ENCODE results near the gene NAPA.
"Not testable (repeated sequence)": the region's sequence is repeated elsewhere in the genome, so short reads cannot be mapped to it uniquely, and the experiment has no call there.

Gene NAPA

DNA sequence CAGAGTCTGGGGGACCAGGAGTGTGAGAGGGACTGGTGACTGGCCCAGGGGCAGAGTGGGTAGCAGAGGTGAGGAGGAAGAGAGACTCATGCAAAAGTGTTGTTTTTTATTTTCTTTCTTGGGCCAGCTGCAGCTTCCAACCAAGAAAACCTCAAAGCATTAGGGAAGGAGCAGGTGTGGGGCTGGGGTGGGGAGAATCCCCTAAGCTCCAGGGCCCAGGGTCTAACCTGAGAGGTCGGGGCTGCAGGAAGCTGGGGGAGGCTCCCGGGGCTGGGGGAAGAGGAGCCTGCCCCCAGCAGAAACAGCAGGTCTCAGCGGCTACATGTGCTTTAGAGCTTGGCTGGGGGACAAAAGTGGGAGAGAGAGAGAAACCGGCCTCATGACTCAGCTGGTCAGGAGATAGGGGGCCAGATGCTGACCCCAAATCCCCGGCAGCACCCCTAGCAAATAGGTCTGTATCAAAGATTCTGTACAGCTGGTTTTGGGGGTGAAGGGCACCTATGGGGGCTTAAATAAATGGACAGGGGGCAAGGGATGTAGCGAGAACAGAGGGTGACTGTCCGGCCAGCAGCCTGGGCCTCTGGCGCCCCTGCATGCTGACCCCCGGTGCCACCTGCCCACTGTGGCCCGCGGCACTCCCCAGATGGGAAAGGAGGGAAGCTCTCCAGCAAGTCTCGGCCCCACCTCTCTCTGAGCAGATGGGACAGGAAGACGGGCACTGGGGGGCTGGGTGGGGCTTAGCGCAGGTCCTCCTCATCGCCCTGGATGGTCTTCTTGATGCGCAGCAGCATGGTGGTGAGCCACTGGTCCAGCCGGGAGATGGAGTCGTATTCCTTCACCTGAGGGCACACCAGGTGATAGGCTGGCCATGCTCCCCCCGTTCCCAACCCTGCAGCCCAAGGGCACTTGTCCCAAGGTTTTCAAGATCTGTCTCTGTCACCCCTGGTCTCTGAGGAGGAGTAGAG lies 27.0 kb downstream of the NAPA start:
- in situ Hi-C loops (cut with MboI; ENCODE audit: low sequenced_read_pairs) = no loop called here

DNA sequence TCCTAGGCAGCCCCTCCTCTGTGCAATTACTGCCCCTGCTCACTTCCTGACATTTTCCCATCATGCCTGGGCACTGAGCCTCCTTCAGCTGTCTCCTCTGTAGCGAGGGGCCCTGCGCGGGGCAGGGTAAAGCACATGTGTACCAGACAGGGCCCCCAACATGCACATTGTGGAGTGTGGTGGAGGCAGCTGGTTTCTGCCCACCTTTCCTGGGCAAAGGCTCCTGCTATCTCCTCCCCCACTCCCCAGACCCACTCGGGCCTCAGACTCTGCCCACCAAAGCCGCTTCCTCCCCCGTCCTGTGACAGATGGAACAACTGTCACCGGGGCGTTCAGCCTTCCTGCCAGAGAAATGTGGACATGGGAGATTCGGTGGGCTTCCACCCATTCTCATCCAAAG lies 28.0 kb downstream of the NAPA start:
- in situ Hi-C loops (cut with MboI; ENCODE audit: low sequenced_read_pairs) = no loop called here

GRCh38 chr19:47486220-47486619 lies 28.6 kb downstream of the NAPA start:
- in situ Hi-C loops (cut with MboI; ENCODE audit: low sequenced_read_pairs) = not testable (repeated sequence)

DNA sequence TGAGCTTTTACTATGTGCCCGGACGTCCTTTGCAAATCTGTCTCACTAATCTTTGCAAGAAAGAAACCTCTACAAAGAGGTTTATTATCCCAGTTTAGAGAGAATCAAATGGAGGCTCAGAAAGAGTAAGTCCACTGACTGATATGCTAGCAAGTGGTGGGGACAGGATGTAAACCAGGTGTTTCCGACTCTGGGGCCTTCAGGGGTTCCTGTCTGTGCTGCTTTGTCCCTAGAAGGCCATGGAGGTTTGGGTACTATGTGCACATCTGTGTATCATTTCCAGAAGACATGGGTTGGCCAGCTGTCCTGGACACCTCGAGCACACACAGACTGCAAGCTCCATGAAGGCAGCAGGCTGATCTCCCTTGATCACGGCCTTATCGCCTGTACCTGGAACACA lies 29.7 kb downstream of the NAPA start:
- in situ Hi-C loops (cut with MboI; ENCODE audit: low sequenced_read_pairs) = no loop called here

- in situ Hi-C loops (cut with MboI; ENCODE audit: low sequenced_read_pairs) = no loop called here
These were observed 30.8 kb downstream of the NAPA start, which contains the start of gene KPTN for GRCh38 chr19:47483800-47484690. KPTN (minus strand) TSS chr19:47484219; CDS start chr19:47484160, 59 bp downstream.

- in situ Hi-C loops (cut with MboI; ENCODE audit: low sequenced_read_pairs) = no loop called here
These were observed 31.7 kb downstream of the NAPA start for GRCh38 chr19:47483200-47483599.

- in situ Hi-C loops (cut with MboI; ENCODE audit: low sequenced_read_pairs) = no loop called here
These were observed 33.3 kb downstream of the NAPA start for GRCh38 chr19:47481460-47482052.

DNA sequence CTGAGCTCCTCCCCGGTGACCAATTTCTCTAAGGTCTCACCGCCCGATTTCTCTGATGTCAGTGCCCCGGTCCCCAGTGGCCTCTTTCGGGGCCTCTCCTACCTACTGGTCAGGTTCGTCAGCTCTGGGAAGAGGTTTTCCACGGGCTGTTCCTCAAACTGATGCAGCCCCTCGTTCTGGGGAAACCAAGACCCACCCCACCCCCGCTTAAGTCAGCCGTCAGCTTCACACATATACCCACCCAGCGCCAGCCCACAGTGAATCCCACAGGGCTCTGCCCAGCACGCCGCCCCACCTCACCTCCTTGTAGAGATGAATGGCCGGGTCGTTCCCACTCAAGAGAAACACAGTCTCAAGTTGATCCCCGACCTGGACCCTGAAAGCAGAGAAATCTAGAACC lies 34.2 kb downstream of the NAPA start:
- in situ Hi-C loops (cut with MboI; ENCODE audit: low sequenced_read_pairs) = no loop called here

DNA sequence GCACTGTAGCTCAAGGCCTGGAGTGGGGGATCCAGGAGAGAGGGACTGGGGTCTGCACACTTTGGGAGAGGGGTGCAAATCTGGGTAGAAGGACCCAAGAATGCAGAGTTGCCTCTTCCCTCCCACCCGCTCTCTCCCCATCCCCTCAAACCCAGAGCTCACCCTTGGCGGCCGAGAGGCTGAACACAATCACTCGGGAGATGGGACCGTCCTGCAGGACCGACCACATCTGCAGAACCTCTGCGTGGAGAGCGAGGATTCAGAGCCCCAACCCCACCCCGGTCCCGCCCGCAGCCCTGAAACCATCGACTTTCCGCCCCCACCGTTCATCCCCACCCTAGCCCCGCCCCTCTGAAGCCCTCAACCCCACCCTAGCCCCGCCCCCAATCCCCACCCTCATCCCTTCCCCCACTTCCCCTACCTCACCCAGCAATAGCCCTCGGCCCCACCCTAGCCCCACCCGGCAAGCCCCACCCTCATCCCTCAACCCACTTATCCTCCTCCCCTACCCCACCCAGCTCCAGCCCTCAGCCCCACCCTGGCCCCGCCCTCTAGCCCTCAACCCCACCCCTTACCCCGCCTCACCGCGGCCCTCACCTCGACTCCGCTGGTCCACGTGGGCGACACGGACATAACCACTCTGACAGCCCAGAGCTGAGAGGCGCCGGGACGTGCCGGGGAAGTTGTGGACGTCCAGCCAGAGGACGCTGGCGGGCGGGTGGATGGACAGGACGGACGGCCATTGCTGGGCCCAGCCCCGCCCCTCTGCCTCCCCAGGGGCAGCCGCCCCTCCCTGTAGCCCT lies 35.0 kb downstream of the NAPA start:
- in situ Hi-C loops (cut with MboI; ENCODE audit: low sequenced_read_pairs) = no loop called here

GRCh38 chr19:47476438-47476972 lies 38.4 kb downstream of the NAPA start:
- in situ Hi-C loops (cut with MboI; ENCODE audit: low sequenced_read_pairs) = no loop called here

DNA sequence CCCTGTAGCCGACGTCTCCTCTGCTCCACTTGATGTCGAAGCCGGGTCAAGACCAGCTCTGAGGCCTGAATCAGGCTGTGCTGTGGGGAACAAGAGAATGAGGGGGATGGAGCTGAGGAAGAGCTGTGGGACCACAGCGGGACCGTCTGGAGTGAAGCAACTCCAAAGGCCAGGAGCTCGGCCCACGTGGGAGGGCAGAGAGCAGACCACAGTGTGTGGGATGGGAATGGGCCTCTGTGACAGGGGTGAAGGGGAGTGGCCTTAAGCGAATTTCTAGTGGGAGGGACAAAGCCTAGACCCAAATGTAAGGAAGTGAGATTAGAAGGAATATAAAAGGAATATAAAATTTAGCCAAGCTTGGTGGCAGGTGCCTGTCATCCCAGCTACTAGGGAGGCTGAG lies 39.4 kb downstream of the NAPA start:
- in situ Hi-C loops (cut with MboI; ENCODE audit: low sequenced_read_pairs) = no loop called here

GRCh38 chr19:47473336-47473735 lies 41.5 kb downstream of the NAPA start:
- in situ Hi-C loops (cut with MboI; ENCODE audit: low sequenced_read_pairs) = no loop called here

DNA sequence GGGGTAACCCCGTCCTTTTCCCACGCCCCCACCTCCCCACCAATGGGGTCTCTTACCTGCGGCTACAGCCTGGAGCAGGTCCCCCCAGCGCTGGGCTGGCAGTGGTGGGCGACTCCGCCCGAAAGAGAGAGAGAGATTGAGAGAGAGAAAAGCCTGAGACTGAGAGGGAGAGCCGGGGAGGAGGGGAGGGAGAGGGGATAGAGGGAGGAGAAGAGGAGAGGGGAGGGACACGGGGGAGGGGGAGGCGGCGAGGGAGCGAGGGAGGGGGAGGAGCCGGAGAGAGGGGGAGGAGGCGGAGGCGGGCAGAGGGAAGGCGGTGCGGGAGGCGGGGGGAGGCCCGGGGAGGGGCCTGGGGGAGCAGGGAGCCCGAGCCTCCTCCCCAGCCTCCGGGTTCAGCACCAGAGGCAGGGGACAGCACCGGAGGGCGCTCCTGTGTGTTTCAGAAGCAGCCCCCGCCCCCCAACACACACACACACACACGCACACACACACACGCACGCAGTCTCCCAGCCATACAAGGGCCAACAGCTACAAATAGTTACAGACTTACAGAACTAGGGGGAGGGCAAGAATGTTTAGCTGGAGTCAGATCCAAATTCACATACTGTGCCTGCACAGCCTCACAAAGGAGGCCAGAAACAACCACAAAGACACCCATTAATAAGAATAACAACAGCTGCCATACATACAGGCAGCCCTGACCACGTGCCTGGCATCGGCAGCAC lies 43.0 kb downstream of the NAPA start, which contains the start of gene SLC8A2:
Gene SLC8A2, minus strand, starts transcription at position 161 of the 725 bp plus-strand sequence. CDS start 5,490 bp downstream, outside the sequence.
- in situ Hi-C loops (cut with MboI; ENCODE audit: low sequenced_read_pairs) = no loop called here

DNA sequence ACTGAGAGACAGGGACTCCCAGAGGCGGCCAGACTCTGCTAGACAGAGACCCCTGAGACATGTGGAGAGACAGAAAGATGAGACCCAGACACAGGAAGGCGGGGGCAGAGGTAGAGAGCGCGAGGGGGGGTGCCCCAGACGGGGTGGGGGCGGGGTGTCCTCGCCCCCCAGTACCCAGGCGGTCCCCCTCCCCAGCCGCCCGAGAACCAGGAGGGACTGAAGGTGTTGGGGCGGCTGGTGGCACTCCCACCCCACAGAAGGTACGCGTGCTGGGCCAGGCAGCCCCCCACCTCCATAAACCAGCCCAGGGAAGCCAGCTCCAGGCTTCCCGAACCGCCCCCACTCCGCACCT lies 43.5 kb downstream of the NAPA start:
- in situ Hi-C loops (cut with MboI; ENCODE audit: low sequenced_read_pairs) = no loop called here

GRCh38 chr19:47470447-47471195 lies 44.2 kb downstream of the NAPA start:
- in situ Hi-C loops (cut with MboI; ENCODE audit: low sequenced_read_pairs) = no loop called here

DNA sequence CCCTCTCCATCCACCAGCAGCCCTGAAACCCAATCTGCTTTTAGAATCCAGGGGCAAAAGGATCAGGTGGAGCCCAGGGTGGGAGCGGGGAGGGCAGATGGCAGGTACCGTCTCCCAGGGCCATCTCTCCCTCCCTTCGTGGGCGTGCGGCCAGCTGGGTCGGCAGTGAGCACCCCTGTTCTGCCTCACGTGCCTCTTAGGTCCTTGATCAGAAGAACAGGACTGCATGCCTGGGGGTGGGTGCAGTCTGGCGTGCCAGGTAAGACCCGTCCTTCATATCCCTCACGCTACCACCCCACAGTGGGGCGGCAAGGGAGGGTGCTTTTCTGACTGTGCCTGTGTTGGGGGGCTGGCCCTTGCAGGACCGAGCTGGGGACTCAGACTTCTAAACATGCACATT lies 45.1 kb downstream of the NAPA start:
- in situ Hi-C loops (cut with MboI; ENCODE audit: low sequenced_read_pairs) = no loop called here

GRCh38 chr19:47469363-47469700 lies 45.5 kb downstream of the NAPA start:
- in situ Hi-C loops (cut with MboI; ENCODE audit: low sequenced_read_pairs) = no loop called here

DNA sequence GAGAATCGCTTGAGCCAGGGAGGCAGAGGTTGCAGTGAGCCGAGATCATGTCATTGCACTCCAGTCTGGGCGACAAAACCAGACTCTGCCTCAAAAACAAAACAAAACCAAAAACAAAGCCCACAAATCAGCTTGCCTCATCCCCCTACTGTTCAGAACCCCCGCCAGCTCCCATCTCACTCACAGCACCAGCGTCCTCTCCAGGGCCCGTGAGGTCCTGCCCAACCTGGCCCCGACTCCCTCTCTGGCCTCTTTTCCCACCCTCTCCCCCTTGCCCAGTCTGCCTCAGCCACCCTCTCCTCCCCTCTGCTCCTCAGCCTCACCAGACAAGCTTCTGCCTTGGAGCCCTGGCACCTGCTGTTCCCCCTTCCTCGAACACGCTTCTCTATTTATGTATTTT lies 46.9 kb downstream of the NAPA start:
- in situ Hi-C loops (cut with MboI; ENCODE audit: low sequenced_read_pairs) = no loop called here

- in situ Hi-C loops (cut with MboI; ENCODE audit: low sequenced_read_pairs) = no loop called here
These were observed 48.9 kb downstream of the NAPA start for GRCh38 chr19:47465957-47466356.
